DMS79 treated with DMSO at 0.1 percent for 48 hours (cell line): ENCODE data around the gene PPP1R27.
A peak's percentile ranks its signal among the peaks of the same experiment; 100 is the strongest.

Experiments
- DNase-seq: peaks from one replicate; lab custom pipeline; 2025; lab: John Stamatoyannopoulos, UW

The PPP1R27 gene

GRCh38 chr17:81834831-81835267 lies at the start of gene PPP1R27:
PPP1R27 (minus strand) TSS chr17:81835050; CDS start chr17:81834953, 97 bp downstream.
- no peak for DNase-seq

GRCh38 chr17:81884520-81884919 lies 49.7 kb upstream of the PPP1R27 start:
- no peak for DNase-seq

DNA sequence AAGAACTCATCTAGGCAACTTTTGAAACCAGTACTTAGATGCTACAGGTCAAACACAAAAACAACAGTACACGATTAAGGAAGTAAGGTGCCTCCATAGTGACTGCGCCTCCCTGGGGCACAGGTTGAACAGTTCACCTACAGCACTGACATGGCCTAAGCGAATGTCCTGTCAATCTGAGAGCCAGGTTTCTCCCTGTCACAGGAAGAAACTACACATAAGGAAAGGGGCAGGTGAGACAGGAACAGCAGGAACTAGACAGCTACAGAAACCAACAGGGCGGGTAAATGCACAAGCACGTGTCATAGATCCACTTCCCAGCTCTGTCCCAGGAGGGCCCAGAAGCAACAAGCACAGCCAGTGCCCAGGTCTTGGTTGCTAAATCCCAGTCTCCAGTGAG lies 44.3 kb upstream of the PPP1R27 start:
- no peak for DNase-seq

GRCh38 chr17:81878294-81878693 lies 43.4 kb upstream of the PPP1R27 start:
- DNase-seq = no peak

- no peak for DNase-seq
These were observed 42.7 kb upstream of the PPP1R27 start for GRCh38 chr17:81877569-81877968.

GRCh38 chr17:81871387-81872230 lies 36.8 kb upstream of the PPP1R27 start:
- DNase-seq = peak; percentile 38

DNA sequence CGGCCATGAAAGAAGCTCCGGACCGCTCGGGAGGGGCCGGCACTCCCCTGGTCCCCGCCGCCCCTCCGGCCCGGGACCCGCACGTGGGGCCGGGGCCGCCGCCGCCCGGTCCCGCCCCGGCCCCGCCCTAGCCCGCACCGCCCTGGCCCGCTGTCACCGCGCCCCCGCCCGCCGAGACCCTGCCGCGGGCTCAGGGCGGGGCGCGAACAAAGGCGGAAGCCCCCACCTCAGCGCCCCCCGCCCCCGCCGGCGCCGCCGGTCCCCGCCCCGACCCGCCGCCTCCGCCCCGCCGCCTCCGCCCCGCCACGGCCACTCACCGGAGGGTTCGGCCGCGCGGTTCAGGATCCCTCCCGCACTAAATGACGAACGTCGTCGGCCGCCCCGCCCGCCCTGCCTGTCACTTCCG lies 36.1 kb upstream of the PPP1R27 start, which contains the start of gene ARHGDIA:
Gene ARHGDIA (minus strand): TSS at position 357 of the 406 bp plus-strand sequence. CDS start 1,407 bp downstream, outside the sequence.
- DNase-seq = no peak

GRCh38 chr17:81870131-81870980 lies 35.5 kb upstream of the PPP1R27 start:
- DNase-seq = no peak

GRCh38 chr17:81869221-81870130 lies 34.6 kb upstream of the PPP1R27 start:
- DNase-seq = no peak

DNA sequence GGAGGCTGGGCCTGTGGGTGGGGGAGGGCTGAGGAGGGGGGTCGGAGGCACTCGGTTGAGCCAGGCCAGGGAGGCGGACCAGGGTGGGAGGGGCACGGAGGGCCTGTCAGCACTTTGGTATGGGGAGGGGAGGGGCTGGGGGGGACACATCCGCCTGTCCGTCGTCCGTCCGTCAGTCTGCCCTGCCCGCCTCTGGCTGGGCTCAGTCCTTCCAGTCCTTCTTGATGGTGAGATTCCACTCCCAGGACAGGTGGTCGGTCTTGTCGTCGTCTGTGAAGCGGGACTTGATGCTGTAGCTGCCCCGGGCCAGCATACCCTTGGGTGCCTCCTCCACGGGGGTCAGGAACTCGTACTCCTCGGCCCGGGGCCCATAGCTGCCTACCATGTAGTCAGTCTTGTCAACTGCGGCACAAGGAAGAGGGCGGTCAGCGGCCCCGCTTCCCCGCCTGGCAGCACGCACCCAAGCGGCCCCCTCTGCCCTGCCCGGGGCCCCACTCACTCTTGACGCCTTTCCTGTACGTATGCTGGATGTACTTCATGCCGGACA lies 33.9 kb upstream of the PPP1R27 start:
- DNase-seq = no peak

- no peak for DNase-seq
These were observed 33.3 kb upstream of the PPP1R27 start for GRCh38 chr17:81867991-81868673.

DNA sequence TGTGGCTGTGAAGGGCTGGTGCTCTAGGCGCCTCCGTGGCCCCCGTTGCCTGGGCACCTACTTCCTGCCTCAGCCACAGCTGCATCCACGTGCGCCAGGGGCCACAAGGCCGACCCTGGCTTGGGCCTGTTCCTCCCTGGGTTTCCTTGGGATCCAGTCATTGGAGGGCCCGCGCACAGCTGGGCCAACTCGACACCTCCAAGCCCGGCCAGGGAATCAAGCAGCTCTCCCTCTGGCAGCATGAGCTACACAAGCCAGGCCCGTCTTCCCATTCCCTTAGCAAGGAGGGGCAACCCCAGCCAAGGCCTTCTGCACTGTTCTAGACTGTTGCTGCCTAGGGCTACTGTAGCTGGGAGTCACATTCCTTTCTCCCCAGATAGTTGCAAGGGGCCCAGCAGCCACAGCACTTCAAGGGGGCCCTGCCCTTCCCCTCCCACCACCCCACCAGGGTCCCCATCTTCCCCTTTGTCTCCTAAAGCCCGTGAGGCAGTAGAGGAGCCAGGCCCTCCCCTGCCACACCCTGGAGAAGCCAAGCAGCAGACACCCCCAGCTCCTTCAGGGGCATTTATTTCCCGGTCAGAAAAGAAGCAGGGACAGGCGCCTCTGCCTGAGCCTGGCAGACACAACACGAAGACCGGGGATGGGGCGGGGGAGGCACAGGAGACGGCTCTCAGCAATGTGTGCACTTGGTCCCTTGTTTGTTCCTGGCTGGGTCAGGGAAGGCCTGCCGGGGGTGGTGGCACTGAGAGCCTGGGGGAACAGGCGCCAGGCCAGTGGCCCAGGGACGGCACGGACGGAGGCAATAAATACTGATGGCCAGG lies 32.5 kb upstream of the PPP1R27 start:
- no peak for DNase-seq

DNA sequence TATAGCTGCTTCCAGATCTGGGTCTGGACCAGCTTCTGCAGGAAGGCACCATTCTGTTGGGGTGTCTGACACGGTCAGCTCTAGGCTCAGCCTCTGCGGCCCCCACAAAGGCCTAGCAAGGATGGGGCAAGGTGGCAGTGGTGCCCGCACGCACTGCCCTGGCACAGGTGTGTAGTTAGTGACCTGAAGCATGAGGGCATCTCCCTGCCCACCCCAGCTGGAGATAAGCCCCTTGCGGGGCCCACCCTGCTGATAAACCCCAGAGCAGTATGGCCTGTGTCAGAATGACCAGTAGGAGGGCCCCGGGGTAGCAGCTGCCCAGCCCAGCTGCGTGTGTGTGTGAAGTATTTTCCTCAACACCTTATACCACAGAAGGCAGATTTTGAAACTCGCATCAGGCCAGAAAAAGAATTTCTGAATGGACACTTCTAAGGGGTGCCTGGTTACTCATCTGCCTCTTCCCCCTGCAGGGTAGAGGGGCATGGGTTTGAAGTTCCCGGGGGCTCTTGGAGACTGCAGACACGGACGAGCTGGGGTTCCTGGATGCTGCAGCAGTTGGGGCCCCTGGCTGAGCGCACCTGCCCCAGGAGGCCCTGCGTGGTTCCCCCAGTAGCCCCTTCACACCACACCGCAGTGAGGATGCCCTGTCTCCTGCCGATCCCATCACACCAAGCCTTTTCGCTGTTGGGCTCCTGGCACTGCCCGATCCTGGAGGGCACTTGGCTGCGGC lies 31.8 kb upstream of the PPP1R27 start:
- DNase-seq = no peak

DNA sequence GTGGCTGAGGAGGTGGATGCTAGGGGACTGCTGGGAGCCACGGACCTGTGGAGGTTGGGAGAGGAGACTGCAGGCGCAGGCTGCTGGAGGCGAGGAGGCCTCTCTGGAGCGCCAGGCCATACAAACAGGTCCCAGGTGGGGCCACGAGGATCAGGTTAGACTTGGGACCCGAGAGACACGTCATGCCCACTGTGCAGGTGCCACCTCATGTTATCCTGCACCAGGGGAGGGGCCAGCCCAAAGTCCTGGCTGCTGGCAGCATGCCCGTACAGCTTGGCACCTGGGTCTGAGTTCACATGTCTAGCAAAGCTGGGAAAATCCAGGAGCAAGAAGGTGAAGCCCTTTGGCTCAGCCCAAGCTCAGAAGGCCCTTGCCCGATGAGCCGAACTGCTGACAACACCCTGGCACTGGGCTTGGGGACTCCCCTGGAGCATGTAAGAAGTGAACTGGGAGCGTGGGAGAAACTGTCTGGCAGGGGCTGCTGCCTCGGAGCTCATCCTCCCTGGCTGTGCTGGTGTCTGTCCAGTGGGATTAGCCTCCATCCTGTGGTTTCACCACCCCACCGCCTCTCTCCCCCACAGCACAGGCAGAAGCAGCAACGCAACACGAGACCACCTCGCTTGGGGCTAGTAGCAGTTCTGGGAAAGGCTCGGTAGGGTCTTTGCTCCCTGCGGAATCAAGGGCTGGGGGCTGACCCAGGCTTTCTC lies 31.0 kb upstream of the PPP1R27 start:
- DNase-seq = no peak

DNA sequence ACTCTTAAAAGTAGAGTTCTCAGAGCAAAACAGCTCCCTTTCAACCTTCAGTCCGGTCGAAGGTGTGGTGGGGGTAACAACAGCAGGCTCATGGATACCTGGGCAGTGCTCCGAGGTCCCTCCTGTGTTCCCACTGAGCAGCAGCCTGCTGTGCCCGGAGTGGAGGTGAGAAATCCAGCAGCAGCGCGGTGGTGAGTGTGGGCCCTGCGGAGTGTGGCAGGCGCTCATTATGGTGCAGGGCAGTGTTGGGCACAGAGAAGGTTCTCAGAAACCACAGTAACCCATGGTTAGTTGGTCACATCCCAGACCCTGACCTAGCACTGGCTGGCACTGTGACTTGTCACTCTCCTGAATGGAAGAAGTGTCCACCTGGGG lies 30.5 kb upstream of the PPP1R27 start:
- DNase-seq = no peak

GRCh38 chr17:81863833-81864768 lies 29.3 kb upstream of the PPP1R27 start:
- no peak for DNase-seq

GRCh38 chr17:81863123-81863675 lies 28.3 kb upstream of the PPP1R27 start:
- DNase-seq = no peak
